Activated gamma-delta T cell treated with Interleukin-2 at 50 U/mL for 16 hours (primary cell): ENCODE data around the gene APEX1.
"Not testable (repeated sequence)": the region's sequence is repeated elsewhere in the genome, so short reads cannot be mapped to it uniquely, and the experiment has no call there.

Experiments
- DNase-seq: peaks from one replicate; pipeline ENCODE4 v3.0.0-alpha.2; 2020

The APEX1 gene

DNA sequence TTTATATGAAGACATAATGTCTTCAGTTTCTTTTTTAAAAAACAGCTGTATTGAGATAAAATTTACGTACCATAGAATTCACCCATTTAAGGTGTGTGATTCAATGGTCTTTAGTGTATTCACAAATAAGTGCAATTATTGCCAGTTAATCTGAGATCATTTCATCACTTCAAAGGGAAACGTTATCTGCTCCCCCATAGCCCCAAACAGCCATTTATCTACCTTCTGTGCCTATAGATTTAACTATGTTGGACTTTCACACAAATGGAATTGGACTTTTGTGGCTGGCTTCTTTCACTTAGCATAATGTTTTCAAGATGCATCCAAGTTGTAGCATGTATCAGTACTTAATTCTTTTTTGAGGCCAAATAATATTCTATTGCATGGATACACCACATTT is 23.9 kb downstream of the APEX1 start:
- DNase-seq, result no peak

DNA sequence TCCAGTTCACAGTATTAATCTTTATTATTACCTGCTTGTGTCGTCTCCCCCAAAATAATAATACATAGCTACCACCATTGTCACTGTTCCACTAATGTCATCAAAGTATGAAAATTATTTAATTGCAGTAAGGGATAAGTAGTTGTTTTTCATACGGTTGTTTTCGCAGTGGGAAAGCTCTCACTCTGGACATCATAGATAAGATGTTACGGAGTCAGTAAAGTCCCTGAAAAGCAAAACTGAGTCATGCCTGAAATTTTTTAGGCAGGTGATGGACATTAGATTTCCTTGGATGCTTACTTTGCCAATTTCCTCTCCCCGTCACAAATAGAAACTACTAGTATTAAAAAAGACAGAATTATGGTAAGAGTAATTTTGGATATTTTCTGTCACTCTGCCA is 27.4 kb downstream of the APEX1 start:
- DNase-seq, result no peak

GRCh38 chr14:20485900-20486299 is 30.9 kb downstream of the APEX1 start:
- no peak for DNase-seq

- DNase-seq, result no peak
Observed at GRCh38 chr14:20486684-20487395, 31.8 kb downstream of the APEX1 start.

GRCh38 chr14:20487396-20487725 is 32.3 kb downstream of the APEX1 start:
- DNase-seq, result no peak

DNA sequence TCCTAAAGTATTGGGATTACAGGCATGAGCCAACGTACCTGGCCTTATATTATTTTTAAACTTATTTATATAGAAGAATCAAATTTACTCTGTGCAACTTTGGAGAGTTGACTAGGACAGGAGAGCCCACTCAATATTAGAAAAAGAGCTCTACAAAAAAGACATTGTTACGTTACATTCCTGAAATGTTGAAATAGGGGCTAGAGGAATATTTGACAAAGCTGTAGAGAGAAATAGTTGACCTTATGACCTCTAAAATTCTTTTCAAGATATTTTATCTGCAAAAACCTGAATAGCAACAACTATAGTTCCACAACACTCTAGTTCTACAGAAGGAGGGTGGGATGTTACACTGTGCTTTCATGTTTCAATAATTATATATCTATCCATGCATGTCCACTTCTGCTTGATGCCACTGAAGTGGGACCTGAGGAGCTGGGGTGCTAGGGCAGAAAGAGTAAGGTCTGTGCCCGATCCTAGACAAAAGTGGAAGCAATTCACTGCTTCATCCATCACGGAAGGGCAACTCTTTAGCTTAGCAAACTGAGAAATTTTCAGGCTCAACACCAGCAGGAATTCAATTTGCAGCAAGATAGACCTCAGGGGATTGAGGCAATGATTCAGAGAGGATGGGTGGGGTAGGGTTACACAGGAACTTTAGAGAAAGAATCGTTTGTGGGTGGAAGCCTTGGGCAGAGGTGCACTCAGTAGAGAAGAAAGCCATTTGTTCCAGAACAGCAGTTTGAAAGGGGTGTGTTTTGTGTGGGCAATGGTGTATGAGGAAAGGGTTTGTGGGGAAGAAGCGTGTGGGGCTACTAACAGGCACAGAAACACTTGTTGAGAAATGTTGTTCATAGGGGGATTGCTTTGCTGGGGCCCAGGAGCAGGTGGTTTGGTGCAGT is 34.3 kb downstream of the APEX1 start:
- peak; percentile 12 for DNase-seq

DNA sequence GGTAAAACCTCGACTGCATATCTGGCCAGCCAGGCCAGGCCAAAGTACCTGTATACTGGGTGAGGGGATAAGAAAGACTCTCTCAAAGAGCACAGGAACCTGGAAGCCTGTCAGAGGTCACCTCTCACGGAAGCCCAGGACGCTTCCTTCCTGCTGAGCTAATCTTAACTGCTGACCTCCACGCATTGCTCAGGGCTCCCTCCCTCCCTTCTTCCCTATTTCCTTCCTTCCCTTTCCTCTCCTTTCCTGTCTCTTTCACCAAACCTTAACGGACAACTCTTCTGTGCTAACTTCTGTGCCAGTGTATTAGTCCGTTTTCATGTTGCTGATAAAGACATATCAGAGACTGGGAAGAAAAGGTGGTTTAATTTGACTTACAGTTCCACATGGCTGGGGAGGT is 35.5 kb downstream of the APEX1 start:
- no peak for DNase-seq

- DNase-seq, result no peak
Observed at GRCh38 chr14:20492486-20492885, 37.5 kb downstream of the APEX1 start.

- DNase-seq, result no peak
Observed at GRCh38 chr14:20493634-20494033, 38.6 kb downstream of the APEX1 start.

- DNase-seq, result no peak
Observed at GRCh38 chr14:20494935-20495766, 40.1 kb downstream of the APEX1 start.

- DNase-seq, result no peak
Observed at GRCh38 chr14:20498622-20499021, 43.6 kb downstream of the APEX1 start.

GRCh38 chr14:20499108-20499507 is 44.1 kb downstream of the APEX1 start:
- no peak for DNase-seq

GRCh38 chr14:20499881-20500280 is 44.9 kb downstream of the APEX1 start:
- no peak for DNase-seq

- no peak for DNase-seq
Observed at GRCh38 chr14:20501346-20501745, 46.3 kb downstream of the APEX1 start.

DNA sequence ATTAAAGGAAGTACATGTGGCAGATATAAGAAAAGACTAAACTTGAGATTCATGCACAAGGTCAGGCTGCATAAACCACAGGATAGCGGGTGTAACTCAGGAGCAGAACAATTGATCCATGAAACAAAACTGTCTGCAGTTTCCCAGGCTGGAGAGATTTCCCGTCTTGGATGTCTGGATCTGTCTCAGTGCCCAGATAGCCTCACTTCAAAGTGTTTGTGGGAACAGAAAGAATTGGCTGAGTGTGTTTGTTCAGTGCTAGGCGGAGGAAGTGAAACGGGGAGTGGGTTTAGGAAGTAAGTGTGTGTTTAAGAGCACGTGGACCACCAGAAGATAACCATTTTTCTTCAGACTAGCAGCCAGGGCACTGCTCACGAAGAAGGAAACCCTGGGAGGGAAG is 48.9 kb downstream of the APEX1 start:
- DNase-seq, result no peak

DNA sequence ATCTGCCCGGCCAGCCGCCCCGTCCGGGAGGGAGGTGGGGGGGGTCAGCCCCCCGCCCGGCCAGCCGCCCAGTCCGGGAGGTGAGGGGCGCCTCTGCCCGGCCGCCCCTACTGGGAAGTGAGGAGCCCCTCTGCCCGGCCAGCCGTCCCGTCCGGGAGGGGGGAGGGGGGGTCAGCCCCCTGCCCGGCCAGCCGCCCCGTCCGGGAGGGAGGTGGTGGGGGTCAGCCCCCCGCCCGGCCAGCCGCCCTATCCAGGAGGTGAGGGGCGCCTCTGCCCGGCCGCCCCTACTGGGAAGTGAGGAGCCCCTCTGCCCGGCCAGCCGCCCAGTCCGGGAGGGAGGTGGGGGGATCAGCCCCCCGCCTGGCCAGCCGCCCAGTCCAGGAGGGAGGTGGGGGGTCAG is 51.2 kb downstream of the APEX1 start:
- not testable (repeated sequence) for DNase-seq

DNA sequence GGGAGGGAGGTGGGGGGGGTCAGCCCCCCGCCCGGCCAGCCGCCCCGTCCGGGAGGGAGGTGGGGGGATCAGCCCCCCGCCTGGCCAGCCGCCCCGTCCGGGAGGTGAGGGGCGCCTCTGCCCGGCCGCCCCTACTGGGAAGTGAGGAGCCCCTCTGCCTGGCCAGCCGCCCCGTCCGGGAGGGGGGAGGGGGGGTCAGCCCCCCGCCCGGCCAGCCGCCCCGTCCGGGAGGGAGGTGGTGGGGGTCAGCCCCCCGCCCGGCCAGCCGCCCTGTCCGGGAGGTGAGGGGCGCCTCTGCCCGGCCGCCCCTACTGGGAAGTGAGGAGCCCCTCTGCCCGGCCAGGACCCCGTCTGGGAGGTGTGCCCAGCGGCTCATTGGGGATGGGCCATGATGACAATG is 51.7 kb downstream of the APEX1 start:
- not testable (repeated sequence) for DNase-seq
